Neural progenitor cell (in vitro differentiated cells): ENCODE results near the gene SMAD4. TPM values are rescaled to one million over a fixed set of nuclear protein-coding genes. Genes with fewer than 3 reads are reported as not detected.

Source experiments
- DNase-seq: peaks from one replicate; pipeline ENCODE4 v3.0.0-alpha.2; 2016; ENCODE audit warnings: low spot score
- H2AFZ ChIP-seq: fragments of 200-600 bp; sonication (generic); replicated peaks from 2 replicates; pipeline ENCODE4 v1.6.1; 2016; ENCODE audit warnings: antibody characterized with exemption
- H3F3A ChIP-seq: fragments of 200-600 bp; sonication (generic); 2 replicates; pipeline ENCODE4 v1.6.1; 2016; ENCODE audit warnings: antibody characterized with exemption, low read depth
- H3K27ac ChIP-seq: fragments of 200-600 bp; sonication (generic); 2 replicates; pipeline ENCODE4 v1.5.1; 2016; ENCODE audit warnings: mild to moderate bottlenecking
- H3K27me3 ChIP-seq: fragments of 200-600 bp; sonication (generic); 2 replicates; pipeline ENCODE4 v1.6.1; 2016; ENCODE audit warnings: mild to moderate bottlenecking, moderate library complexity
- H3K36me3 ChIP-seq: fragments of 200-600 bp; sonication (generic); 2 replicates; pipeline ENCODE4 v1.5.1; 2016
- H3K4me1 ChIP-seq: fragments of 200-600 bp; sonication (generic); 2 replicates; pipeline ENCODE4 v1.6.1; 2016; ENCODE audit warnings: mixed run types
- H3K4me2 ChIP-seq: fragments of 200-600 bp; sonication (generic); 2 replicates; pipeline ENCODE4 v1.6.1; 2016
- H3K4me3 ChIP-seq: fragments of 200-600 bp; sonication (generic); 2 replicates; pipeline ENCODE4 v1.5.1; 2016
- H3K79me2 ChIP-seq: fragments of 200-600 bp; sonication (generic); 2 replicates; pipeline ENCODE4 v1.6.1; 2016; ENCODE audit warnings: low read depth
- H3K9ac ChIP-seq: fragments of 200-600 bp; sonication (generic); 2 replicates; pipeline ENCODE4 v1.6.1; 2016
- H3K9me3 ChIP-seq: fragments of 200-600 bp; sonication (generic); 2 replicates; pipeline ENCODE4 v1.5.1; 2016; ENCODE audit warnings: low read depth
- H4K20me1 ChIP-seq: fragments of 200-600 bp; sonication (generic); 2 replicates; pipeline ENCODE4 v1.6.1; 2016; ENCODE audit warnings: low read depth
- H3K27ac Mint-ChIP-seq: 3 replicates; pipeline ENCODE4 v1.8.0; 2021; ENCODE audit warnings: mixed read lengths
- H3K27me3 Mint-ChIP-seq: 2 replicates; pipeline ENCODE4 v1.8.0; 2022; ENCODE audit warnings: low read depth, mild to moderate bottlenecking, inconsistent platforms, moderate library complexity, mixed read lengths; ENCODE audit not compliant: insufficient read depth
- H3K36me3 Mint-ChIP-seq: 3 replicates; pipeline ENCODE4 v1.8.0; 2021; ENCODE audit warnings: mixed read lengths
- H3K4me1 Mint-ChIP-seq: 3 replicates; pipeline ENCODE4 v1.8.0; 2021; ENCODE audit warnings: mixed read lengths
- H3K4me3 Mint-ChIP-seq: 3 replicates; pipeline ENCODE4 v1.8.0; 2021; ENCODE audit warnings: mild to moderate bottlenecking, moderate library complexity, mixed read lengths
- H3K9me3 Mint-ChIP-seq: 3 replicates; pipeline ENCODE4 v1.8.0; 2020; ENCODE audit warnings: mixed read lengths
- CTCF ChIP-seq: fragments of 200-600 bp; sonication (generic); IDR thresholded peaks from 2 replicates; pipeline ENCODE4 v1.5.1; 2017; ENCODE audit warnings: antibody characterized with exemption, mild to moderate bottlenecking
- EZH2 ChIP-seq: fragments of 200-600 bp; sonication (generic); IDR thresholded peaks from 2 replicates; pipeline ENCODE4 v1.6.1; 2017; ENCODE audit warnings: antibody characterized with exemption, mild to moderate bottlenecking, moderate library complexity
- EZH2phosphoT487 ChIP-seq: fragments of 200-600 bp; sonication (generic); IDR thresholded peaks from 2 replicates; pipeline ENCODE4 v1.6.1; 2017; ENCODE audit warnings: antibody characterized with exemption
- total RNA-seq: library from RNA; depleted of rRNA; stranded (reverse); fragments of >200 nt; gene quantifications from 2 replicates; pipeline ENCODE4 v1.2.3, GENCODE V29; 2015; ENCODE audit warnings: low replicate concordance

SMAD4 gene
- total RNA-seq, 1 donor from 2014 or later, result 310 TPM

- no peaks in the 10 kb centered on the region for H3K36me3 ChIP-seq
- no peaks in the 10 kb centered on the region for H3K27me3 Mint-ChIP-seq
- H3K36me3 Mint-ChIP-seq, result no peaks in the 10 kb centered on the region
- H3K9me3 Mint-ChIP-seq, result no peaks in the 10 kb centered on the region
- peaks cover 9% of the 10 kb centered on the region for H4K20me1 ChIP-seq
- no peak overlapping the region for H3K4me3 Mint-ChIP-seq
- H3K9me3 ChIP-seq, result no peaks in the 10 kb centered on the region
- no peak for TF ChIP-seq EZH2phosphoT487
- no peak for TF ChIP-seq EZH2
- no peak for TF ChIP-seq CTCF
- peaks cover 9% of the 10 kb centered on the region for H3F3A ChIP-seq
- H2AFZ ChIP-seq, result no peak overlapping the region
- DNase-seq, result no peak
- no peaks in the 10 kb centered on the region for H3K79me2 ChIP-seq
- no peak overlapping the region for H3K27ac Mint-ChIP-seq
- no peak overlapping the region for H3K27ac ChIP-seq
- no peak overlapping the region for H3K4me2 ChIP-seq
- H3K4me3 ChIP-seq, result no peak overlapping the region
- no peaks in the 10 kb centered on the region for H3K27me3 ChIP-seq
- H3K4me1 ChIP-seq, result peaks cover 13% of the 10 kb centered on the region
- H3K4me1 Mint-ChIP-seq, result peaks cover 4% of the 10 kb centered on the region
- H3K9ac ChIP-seq, result no peak overlapping the region
These were observed 18.3 kb upstream of the SMAD4 start for GRCh38 chr18:51011709-51012108.

DNA sequence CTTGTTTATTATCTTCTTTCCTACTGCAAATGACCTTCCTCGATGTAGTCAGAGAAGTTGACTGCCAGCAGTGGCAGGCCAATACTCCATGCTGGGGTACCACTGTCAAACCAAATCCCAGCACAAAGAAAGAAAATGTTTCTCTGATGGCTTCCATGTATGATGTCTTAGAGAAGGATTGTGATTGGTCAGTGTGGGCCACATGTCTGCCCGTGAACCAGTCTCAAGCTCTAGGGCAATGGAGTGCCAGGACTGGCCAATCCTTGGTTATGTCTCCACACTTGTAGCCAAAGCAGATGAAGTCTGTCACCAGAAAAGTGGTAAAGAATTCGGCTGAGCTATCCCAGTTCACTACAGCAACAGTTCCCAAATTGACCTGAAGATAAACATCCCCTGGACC is 17.6 kb upstream of the SMAD4 start:
- Mint-ChIP-seq H3K27me3 (no peaks in the 10 kb centered on the region), H3K36me3 (no peaks in the 10 kb centered on the region), H3K4me1 (peaks cover 11% of the 10 kb centered on the region), H3K4me3 (no peak overlapping the region), H3K27ac (no peak overlapping the region), H3K9me3 (no peaks in the 10 kb centered on the region)
- H3K79me2 ChIP-seq, result no peaks in the 10 kb centered on the region
- no peak overlapping the region for H3K4me3 ChIP-seq
- peaks cover 16% of the 10 kb centered on the region for H4K20me1 ChIP-seq
- no peak overlapping the region for H2AFZ ChIP-seq
- H3K27ac ChIP-seq, result no peak overlapping the region
- no peak for DNase-seq
- no peaks in the 10 kb centered on the region for H3K36me3 ChIP-seq
- H3F3A ChIP-seq, result peaks cover 16% of the 10 kb centered on the region
- H3K9ac ChIP-seq, result no peak overlapping the region
- no peaks in the 10 kb centered on the region for H3K27me3 ChIP-seq
- TF ChIP-seq CTCF (no peak), EZH2 (no peak), EZH2phosphoT487 (no peak)
- no peak overlapping the region for H3K4me2 ChIP-seq
- no peaks in the 10 kb centered on the region for H3K9me3 ChIP-seq
- peaks cover 21% of the 10 kb centered on the region for H3K4me1 ChIP-seq

- Histone ChIP-seq H3K79me2 (no peaks in the 10 kb centered on the region), H3K9me3 (no peaks in the 10 kb centered on the region), H3F3A (peaks cover 24% of the 10 kb centered on the region), H3K27ac (no peak overlapping the region), H3K4me2 (no peak overlapping the region), H2AFZ (no peak overlapping the region), H4K20me1 (peaks cover 21% of the 10 kb centered on the region), H3K27me3 (no peaks in the 10 kb centered on the region), H3K9ac (no peak overlapping the region), H3K4me3 (no peak overlapping the region), H3K36me3 (no peaks in the 10 kb centered on the region), H3K4me1 (peaks cover 24% of the 10 kb centered on the region)
- H3K4me3 Mint-ChIP-seq, result no peak overlapping the region
- H3K27me3 Mint-ChIP-seq, result no peaks in the 10 kb centered on the region
- no peak overlapping the region for H3K27ac Mint-ChIP-seq
- DNase-seq, result no peak
- TF ChIP-seq EZH2phosphoT487, result no peak
- no peak for TF ChIP-seq EZH2
- no peak for TF ChIP-seq CTCF
- H3K4me1 Mint-ChIP-seq, result peaks cover 18% of the 10 kb centered on the region
- no peaks in the 10 kb centered on the region for H3K9me3 Mint-ChIP-seq
- H3K36me3 Mint-ChIP-seq, result no peaks in the 10 kb centered on the region
These were observed 16.8 kb upstream of the SMAD4 start for GRCh38 chr18:51013259-51013658.
